Subcutaneous abdominal adipose tissue (tissue), 5 donors: ENCODE results near the gene CDKL5.

Source experiments
- H3K27ac ChIP-seq: one replicate; pipeline ENCODE4 v1.7.0; 2013; ENCODE audit warnings: low read depth, mild to moderate bottlenecking, inconsistent platforms, low read length, moderate library complexity
- H3K27me3 ChIP-seq, 5 donors: one replicate each; pipeline ENCODE4 v1.7.0; 2013; ENCODE audit warnings: low read length in 5 of 5, inconsistent platforms in 1 of 5; ENCODE audit not compliant: control insufficient read depth in 5 of 5, insufficient read depth in 4 of 5
- H3K36me3 ChIP-seq, 5 donors: one replicate each; pipeline ENCODE4 v1.7.0; 2013; ENCODE audit warnings: low read length in 5 of 5; ENCODE audit not compliant: control insufficient read depth in 5 of 5, insufficient read depth in 5 of 5
- H3K4me1 ChIP-seq, 5 donors: one replicate each; pipeline ENCODE4 v1.7.0; 2013; ENCODE audit warnings: low read length in 5 of 5, mild to moderate bottlenecking in 3 of 5, moderate library complexity in 1 of 5; ENCODE audit not compliant: control insufficient read depth in 5 of 5, insufficient read depth in 5 of 5
- H3K4me3 ChIP-seq, 5 donors: one replicate each; pipeline ENCODE4 v1.7.0; 2013; ENCODE audit warnings: low read length in 5 of 5, low read depth in 1 of 5
- H3K9ac ChIP-seq, 5 donors: one replicate each; pipeline ENCODE4 v1.7.0; 2013; ENCODE audit warnings: low read length in 5 of 5, mild to moderate bottlenecking in 4 of 5, moderate library complexity in 3 of 5
- H3K9me3 ChIP-seq, 5 donors: one replicate each; pipeline ENCODE4 v1.7.0; 2013; ENCODE audit warnings: low read length in 5 of 5; ENCODE audit not compliant: control insufficient read depth in 5 of 5
- donor health status: healthy.
- donor health status: healthy.
- donor health status: healthy.
- donor health status: healthy.
- donor health status: healthy.

Gene CDKL5

DNA sequence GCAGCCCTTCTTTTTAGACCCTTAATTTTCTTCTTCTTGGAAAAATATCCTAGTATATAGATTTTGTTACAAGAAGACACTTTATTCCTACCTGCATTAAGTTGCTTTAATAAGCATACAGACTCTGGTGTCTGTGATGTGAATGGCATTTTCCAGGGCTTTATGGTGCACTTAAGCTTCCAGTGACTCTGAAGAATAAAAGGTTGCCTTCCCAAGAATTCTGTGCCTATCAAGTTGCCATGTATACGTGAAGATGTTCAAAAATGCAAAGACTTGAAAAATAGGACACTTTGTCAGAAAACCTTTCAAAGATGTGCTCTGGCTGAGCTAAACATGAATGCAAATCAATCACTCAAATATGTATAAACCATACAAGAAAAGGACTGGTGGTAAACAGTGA is 135.6 kb downstream of the CDKL5 start:
- Histone ChIP-seq H3K27me3 (peaks cover 0 to 4% (median 0%) of the 10 kb centered on the region in 5 donors), H3K36me3 (no peaks in the 10 kb centered on the region), H3K9me3 (no peaks in the 10 kb centered on the region), H3K4me3 (no peak overlapping the region), H3K9ac (no peak overlapping the region), H3K4me1 (no peaks in the 10 kb centered on the region), H3K27ac (no peak overlapping the region)

GRCh38 chrX:18565727-18566126 is 140.3 kb downstream of the CDKL5 start:
- Histone ChIP-seq H3K27ac (no peak overlapping the region), H3K9me3 (no peaks in the 10 kb centered on the region), H3K27me3 (peaks cover 0 to 4% (median 0%) of the 10 kb centered on the region in 5 donors), H3K9ac (no peak overlapping the region), H3K4me1 (no peaks in the 10 kb centered on the region), H3K4me3 (no peak overlapping the region), H3K36me3 (no peaks in the 10 kb centered on the region)

- no peak overlapping the region for H3K9ac ChIP-seq
- no peak overlapping the region for H3K4me3 ChIP-seq
- no peaks in the 10 kb centered on the region for H3K36me3 ChIP-seq
- H3K27me3 ChIP-seq, result peaks cover 0 to 4% (median 0%) of the 10 kb centered on the region in 5 donors
- H3K4me1 ChIP-seq, result no peaks in the 10 kb centered on the region
- H3K9me3 ChIP-seq, result no peaks in the 10 kb centered on the region
- no peak overlapping the region for H3K27ac ChIP-seq
These were observed 141.3 kb downstream of the CDKL5 start for GRCh38 chrX:18566748-18567147.

GRCh38 chrX:18573556-18573955 is 148.1 kb downstream of the CDKL5 start:
- Histone ChIP-seq H3K9me3 (no peaks in the 10 kb centered on the region), H3K27me3 (peaks cover 0 to 5% (median 3%) of the 10 kb centered on the region in 5 donors), H3K36me3 (no peaks in the 10 kb centered on the region), H3K4me3 (no peak overlapping the region), H3K27ac (no peak overlapping the region), H3K4me1 (peaks cover 0 to 5% (median 3%) of the 10 kb centered on the region in 5 donors), H3K9ac (no peak overlapping the region)

GRCh38 chrX:18574591-18574990 is 149.2 kb downstream of the CDKL5 start:
- H3K9me3 ChIP-seq, result no peaks in the 10 kb centered on the region
- H3K4me1 ChIP-seq, result peaks cover 0 to 5% (median 3%) of the 10 kb centered on the region in 5 donors
- H3K27ac ChIP-seq, result no peak overlapping the region
- no peak overlapping the region for H3K9ac ChIP-seq
- no peaks in the 10 kb centered on the region for H3K36me3 ChIP-seq
- no peak overlapping the region for H3K4me3 ChIP-seq
- peaks cover 0 to 5% (median 3%) of the 10 kb centered on the region in 5 donors for H3K27me3 ChIP-seq

- H3K27me3 ChIP-seq, result peaks cover 0 to 5% (median 3%) of the 10 kb centered on the region in 5 donors
- no peak overlapping the region for H3K4me3 ChIP-seq
- no peak overlapping the region for H3K9ac ChIP-seq
- peaks cover 0 to 5% (median 3%) of the 10 kb centered on the region in 5 donors for H3K4me1 ChIP-seq
- H3K27ac ChIP-seq, result no peak overlapping the region
- H3K36me3 ChIP-seq, result no peaks in the 10 kb centered on the region
- no peaks in the 10 kb centered on the region for H3K9me3 ChIP-seq
These were observed 150.3 kb downstream of the CDKL5 start for GRCh38 chrX:18575744-18576143.

DNA sequence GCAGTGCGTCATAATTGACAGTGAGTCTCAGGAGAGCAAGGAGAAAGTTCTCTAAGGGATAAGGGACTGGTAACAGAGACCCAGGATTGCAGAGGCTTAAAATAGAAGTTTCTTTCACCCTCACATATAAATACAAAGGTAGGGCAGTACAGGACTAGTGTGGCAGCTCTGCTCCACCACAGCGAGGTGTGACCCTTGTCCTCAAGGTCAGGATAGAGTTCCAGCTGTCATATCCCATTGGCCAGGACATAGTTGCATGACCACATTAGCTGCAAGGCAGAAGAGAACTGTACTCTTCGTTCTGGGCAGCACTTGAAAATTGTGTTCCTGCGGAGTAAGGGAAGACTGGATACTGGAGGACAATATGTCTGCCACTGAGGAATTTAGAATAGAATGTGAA is 152.0 kb downstream of the CDKL5 start:
- Histone ChIP-seq H3K4me1 (peaks cover 0 to 5% (median 3%) of the 10 kb centered on the region in 5 donors), H3K36me3 (no peaks in the 10 kb centered on the region), H3K4me3 (no peak overlapping the region), H3K27ac (no peak overlapping the region), H3K9ac (no peak overlapping the region), H3K9me3 (no peaks in the 10 kb centered on the region), H3K27me3 (peaks cover 0 to 4% (median 2%) of the 10 kb centered on the region in 5 donors)

GRCh38 chrX:18578546-18578945 is 153.1 kb downstream of the CDKL5 start:
- H3K4me3 ChIP-seq, result no peak overlapping the region
- peaks cover 0 to 8% (median 3%) of the 10 kb centered on the region in 5 donors for H3K4me1 ChIP-seq
- H3K36me3 ChIP-seq, result no peaks in the 10 kb centered on the region
- peaks cover 0 to 4% (median 0%) of the 10 kb centered on the region in 5 donors for H3K27me3 ChIP-seq
- H3K9me3 ChIP-seq, result no peaks in the 10 kb centered on the region
- H3K9ac ChIP-seq, result no peak overlapping the region
- no peak overlapping the region for H3K27ac ChIP-seq

- H3K4me3 ChIP-seq, result no peak overlapping the region
- H3K4me1 ChIP-seq, result peaks cover 0 to 7% (median 0%) of the 10 kb centered on the region in 5 donors
- peaks cover 0 to 4% (median 0%) of the 10 kb centered on the region in 5 donors for H3K27me3 ChIP-seq
- H3K9ac ChIP-seq, result no peak overlapping the region
- peaks cover 0 to 3% (median 0%) of the 10 kb centered on the region in 5 donors for H3K36me3 ChIP-seq
- H3K9me3 ChIP-seq, result no peaks in the 10 kb centered on the region
- H3K27ac ChIP-seq, result no peak overlapping the region
These were observed 154.1 kb downstream of the CDKL5 start for GRCh38 chrX:18579495-18579894.

DNA sequence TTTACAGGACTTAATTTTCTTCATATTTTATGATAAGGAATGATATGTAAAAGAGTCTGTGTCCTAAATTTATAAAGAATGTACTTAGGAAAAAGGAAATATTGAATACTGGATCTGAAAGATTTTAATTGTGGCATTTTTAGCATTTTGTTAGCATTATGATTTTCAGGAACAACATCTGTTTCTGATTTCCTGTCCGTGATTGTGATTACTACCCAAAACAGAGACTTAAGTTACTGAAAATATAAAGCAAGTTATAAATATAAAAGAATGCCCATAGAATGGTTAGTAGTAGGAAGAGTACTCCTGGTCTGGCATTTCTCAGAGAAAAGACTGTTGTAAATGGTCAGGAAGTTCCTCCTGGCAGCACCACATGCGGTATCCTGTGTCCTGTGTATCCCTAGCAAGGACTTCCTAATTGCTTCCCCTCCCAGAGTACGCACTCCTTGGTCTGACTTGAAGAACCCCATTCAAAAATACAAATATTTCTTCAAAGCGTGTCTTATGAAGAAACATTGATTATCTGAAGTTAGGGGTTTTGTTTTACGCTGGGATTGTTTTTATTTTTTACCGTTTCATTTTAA is 157.6 kb downstream of the CDKL5 start:
- Histone ChIP-seq H3K4me3 (no peak overlapping the region), H3K9ac (no peak overlapping the region), H3K27ac (no peak overlapping the region), H3K27me3 (peaks cover 0 to 5% (median 0%) of the 10 kb centered on the region in 5 donors), H3K9me3 (no peaks in the 10 kb centered on the region), H3K36me3 (peaks cover 0 to 3% (median 0%) of the 10 kb centered on the region in 5 donors), H3K4me1 (peaks cover 0 to 3% (median 0%) of the 10 kb centered on the region in 5 donors)
